ENCODE measurements around the gene TOMM70. TPM values are rescaled to one million over a fixed set of nuclear protein-coding genes. Genes with fewer than 3 reads are reported as not detected.
A peak's percentile ranks its signal among the peaks of the same experiment; 100 is the strongest.

TOMM70 gene
- total and polyA plus RNA-seq, 2 of the 8 experiments (the other 6 are each of a cell fraction or from before 2014, with no cell fraction given): 10.9 to 52.1 TPM

DNA sequence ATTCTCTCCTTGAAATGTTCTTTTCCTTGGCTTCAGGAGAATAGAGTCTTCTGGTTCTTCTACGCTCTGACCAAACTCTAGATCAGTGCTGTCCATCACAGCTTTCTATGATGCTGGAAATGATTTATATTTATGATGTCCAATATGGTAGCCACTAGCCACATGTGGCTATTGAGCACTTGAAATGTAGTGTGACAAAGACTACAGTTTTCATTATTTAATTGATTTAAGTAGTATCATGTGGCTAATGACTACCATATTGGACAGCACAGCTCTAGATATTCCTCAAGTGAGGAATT, 3.3 kb upstream of the TOMM70 start:
- Histone ChIP-seq H2BK20ac (ENCODE audit: low read length) (no peak overlapping the region), H3K4ac (replicated peaks; ENCODE audit: insufficient read length, low read depth, low read length) (no peak overlapping the region), H2BK12ac (ENCODE audit: low read depth, low read length) (no peak overlapping the region), H3K79me2 (ENCODE audit: control insufficient read depth in 1 of 2, insufficient read depth in 2 of 2, low read length in 2 of 2) (peaks cover 12 to 77% of the 10 kb centered on the region in 2 experiments), H3K23ac (ENCODE audit: insufficient read length) (no peak overlapping the region), H3K18ac (ENCODE audit: extremely low read depth, low read length) (no peak overlapping the region), H3K27ac (ENCODE audit: low read depth, low read length) (no peak overlapping the region), H3K4me1 (replicated peaks in 1 of 4; ENCODE audit: control insufficient read depth in 3 of 4, insufficient read depth in 4 of 4, low read length in 3 of 4) (peaks cover 0 to 4% (median 2%) of the 10 kb centered on the region in 4 experiments; a peak in 3 of 7 replicates), H3K23me2 (ENCODE audit: low read depth, low read length) (peaks cover 16% of the 10 kb centered on the region), H2AK5ac (ENCODE audit: low read depth, low read length) (no peak overlapping the region), H2BK15ac (ENCODE audit: low read length) (no peak overlapping the region), H4K8ac (ENCODE audit: extremely low read depth, insufficient read depth, low read length) (no peak overlapping the region), H3K4me2 (ENCODE audit: insufficient read depth in 1 of 2, low read depth in 2 of 2, low read length in 2 of 2) (peak overlapping the region; percentile 91 to 92), H2BK5ac (ENCODE audit: low read depth, low read length) (no peak overlapping the region), H3K14ac (ENCODE audit: insufficient read length) (no peak overlapping the region), H2BK120ac (replicated peaks; ENCODE audit: low read depth, low read length) (no peak overlapping the region), H4K91ac (replicated peaks; ENCODE audit: insufficient read length, low read length) (no peak overlapping the region), H4K20me1 (replicated peaks in 1 of 2; ENCODE audit: control insufficient read depth in 1 of 2, insufficient read depth in 2 of 2, low read length in 2 of 2) (peaks cover 9 to 12% of the 10 kb centered on the region in 2 experiments), H3K36me3 (ENCODE audit: control insufficient read depth in 2 of 4, insufficient read depth in 4 of 4, low read length in 3 of 4) (no peaks in the 10 kb centered on the region; a peak in 1 of 8 replicates), H3K27me3 (replicated peaks in 1 of 4; ENCODE audit: control insufficient read depth in 3 of 4, extremely low read depth in 1 of 4, insufficient read depth in 3 of 4, low read length in 3 of 4) (no peaks in the 10 kb centered on the region), H3K9me3 (ENCODE audit: insufficient read depth in 2 of 2, low read depth in 1 of 2, low read length in 1 of 2) (no peaks in the 10 kb centered on the region), H3K56ac (replicated peaks; ENCODE audit: insufficient read length, low read depth, low read length) (no peak overlapping the region), H3K4me3 (ENCODE audit: extremely low read depth in 1 of 4, insufficient read depth in 2 of 4, low read depth in 3 of 4, low read length in 4 of 4) (peak overlapping the region in 2 of 4 experiments; percentile 59 to 79; a peak in 4 of 8 replicates), H2AFZ (ENCODE audit: low read length) (no peak overlapping the region), H4K5ac (ENCODE audit: insufficient read length, low read depth, low read length) (no peak overlapping the region), H3K79me1 (ENCODE audit: low read depth, low read length) (0 out of 2 replicates have a peak, but pooled peaks cover 4% of the 10 kb centered on the region), H3K9ac (replicated peaks in 1 of 4; ENCODE audit: extremely low read depth in 1 of 4, low read depth in 3 of 4, low read length in 3 of 4) (no peak overlapping the region)
- ChIA-PET CTCF (ENCODE audit: partially characterized antibody) (interaction anchor here (0.6 kb wide), 1 partner anchor 579 kb away, joined by 3 read pairs; no protein-coding TSS in a partner anchor), POLR2A (ENCODE audit: partially characterized antibody) (interaction anchor here (2.6 to 5.9 kb wide), 2 partner anchors 8 to 15 kb away, joined by 13 to 58 read pairs; no protein-coding TSS in a partner anchor)
- FAIRE-seq (no peak), DNase-seq (ENCODE audit: low read depth in 1 of 2, low spot score in 2 of 2) (no peak)
- 100% methylated on average over 1 of the region's 1 CpG; no CpG with 5 or more reads in 1 of the 2 experiments for WGBS, 2 experiments (ENCODE audit: extremely low coverage in 1 of 2, insufficient coverage in 1 of 2, insufficient read length in 1 of 2, insufficient replicate concordance in 2 of 2, low coverage in 1 of 2, low lambda C conversion rate in 2 of 2, missing lambda C conversion rate in 1 of 2)
- TF ChIP-seq SIN3A (conservative IDR thresholded peaks at IDR 0.05 in 1 of 2, IDR thresholded peaks at IDR 0.05 in 1 of 2; ENCODE audit: low read depth in 1 of 2, low read length in 2 of 2): no peak
- TF ChIP-seq EZH2 (IDR thresholded peaks at IDR 0.05; ENCODE audit: low read depth, low read length, severe bottlenecking): no peak
- TF ChIP-seq RFX5 (IDR thresholded peaks at IDR 0.05; ENCODE audit: borderline replicate concordance, low read depth, low read length): no peak
- TF ChIP-seq TCF12 (IDR thresholded peaks at IDR 0.05; ENCODE audit: low read depth, low read length): no peak
- TF ChIP-seq KDM1A (IDR thresholded peaks at IDR 0.05; ENCODE audit: borderline replicate concordance, low read length): no peak
- no peak for TF ChIP-seq TAF7 (optimal IDR thresholded peaks at IDR 0.05; ENCODE audit: borderline replicate concordance, low read depth, low read length)
- TF ChIP-seq SUZ12 (IDR thresholded peaks at IDR 0.05; ENCODE audit: low read length): no peak
- TF ChIP-seq ZNF274 (IDR thresholded peaks at IDR 0.05; ENCODE audit: borderline replicate concordance, extremely low read depth, low read length): no peak
- TF ChIP-seq RAD21 (IDR thresholded peaks at IDR 0.05 in 1 of 2, conservative IDR thresholded peaks at IDR 0.05 in 1 of 2; ENCODE audit: low read depth in 2 of 2, low read length in 2 of 2): no peak
- TF ChIP-seq, protein P1, sequence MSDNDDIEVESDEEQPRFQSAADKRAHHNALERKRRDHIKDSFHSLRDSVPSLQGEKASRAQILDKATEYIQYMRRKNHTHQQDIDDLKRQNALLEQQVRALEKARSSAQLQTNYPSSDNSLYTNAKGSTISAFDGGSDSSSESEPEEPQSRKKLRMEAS (IDR thresholded peaks at IDR 0.05): no peak
- TF ChIP-seq CEBPB (IDR thresholded peaks at IDR 0.05; ENCODE audit: low read depth, low read length): no peak
- no peak for TF ChIP-seq HDAC2 (IDR thresholded peaks at IDR 0.05; ENCODE audit: borderline replicate concordance in 1 of 2, low read depth in 2 of 2, low read length in 2 of 2)
- TF ChIP-seq GABPA (IDR thresholded peaks at IDR 0.05; ENCODE audit: borderline replicate concordance, insufficient read depth, low read length): no peak

All from H1 (cell line).